Calu3 (cell line): Measurements from ENCODE around the gene PXT1. TPM values are rescaled to one million over a fixed set of nuclear protein-coding genes. Genes with fewer than 3 reads are reported as not detected.

ENCODE experiments used
- BruUV-seq: library from RNA; stranded (reverse); fragments of 400-500 nt; replicated peaks from 2 replicates; lab custom pipeline; 2021; lab: Mats Ljungman, UMichigan
- CTCF ChIA-PET: fragments of 300-600 bp; sonication (Branson Sonifier 250); formaldehyde crosslinking; loops from one replicate; lab custom pipeline; 2022; ENCODE audit warnings: antibody characterized with exemption; lab: Charles Lee
- DNase-seq: peaks from one replicate; pipeline ENCODE4 v3.0.0; 2022
- H3K27ac Mint-ChIP-seq: one replicate; pipeline ENCODE4 v1.8.0; 2022; ENCODE audit warnings: mixed read lengths; ENCODE audit not compliant: unreplicated experiment
- H3K27me3 Mint-ChIP-seq: one replicate; pipeline ENCODE4 v1.8.0; 2022; ENCODE audit warnings: mixed read lengths; ENCODE audit not compliant: unreplicated experiment
- H3K36me3 Mint-ChIP-seq: one replicate; pipeline ENCODE4 v1.8.0; 2022; ENCODE audit warnings: mild to moderate bottlenecking, moderate library complexity, mixed read lengths; ENCODE audit not compliant: insufficient read depth, unreplicated experiment
- H3K4me1 Mint-ChIP-seq: one replicate; pipeline ENCODE4 v1.8.0; 2022; ENCODE audit warnings: mild to moderate bottlenecking, low read depth, mixed read lengths; ENCODE audit not compliant: unreplicated experiment
- H3K4me3 Mint-ChIP-seq: one replicate; pipeline ENCODE4 v1.8.0; 2022; ENCODE audit warnings: mild to moderate bottlenecking, low read depth, moderate library complexity, mixed read lengths; ENCODE audit not compliant: unreplicated experiment
- H3K9me3 Mint-ChIP-seq: one replicate; pipeline ENCODE4 v1.8.0; 2022; ENCODE audit warnings: low read depth, mixed read lengths; ENCODE audit not compliant: unreplicated experiment
- intact Hi-C: fragments of 100-400 bp; cut with micrococcal nuclease; formaldehyde crosslinking; loops from one replicate; pipeline ENCODE4 v1.10.0; 2022; ENCODE audit not compliant: unreplicated experiment
- total RNA-seq: library from RNA; stranded (reverse); gene quantifications from 2 replicates; pipeline ENCODE4 v1.2.3, GENCODE V29; 2022
- TF ChIP-seq, protein P1 (sequence below): fragments of 200-600 bp; IDR thresholded peaks from one replicate; pipeline ENCODE4 v1.8.0; 2022; ENCODE audit warnings: antibody characterized with exemption; ENCODE audit not compliant: unreplicated experiment

Gene PXT1
- total RNA-seq, 1 experiment from 2014 or later = 0.21 TPM

DNA sequence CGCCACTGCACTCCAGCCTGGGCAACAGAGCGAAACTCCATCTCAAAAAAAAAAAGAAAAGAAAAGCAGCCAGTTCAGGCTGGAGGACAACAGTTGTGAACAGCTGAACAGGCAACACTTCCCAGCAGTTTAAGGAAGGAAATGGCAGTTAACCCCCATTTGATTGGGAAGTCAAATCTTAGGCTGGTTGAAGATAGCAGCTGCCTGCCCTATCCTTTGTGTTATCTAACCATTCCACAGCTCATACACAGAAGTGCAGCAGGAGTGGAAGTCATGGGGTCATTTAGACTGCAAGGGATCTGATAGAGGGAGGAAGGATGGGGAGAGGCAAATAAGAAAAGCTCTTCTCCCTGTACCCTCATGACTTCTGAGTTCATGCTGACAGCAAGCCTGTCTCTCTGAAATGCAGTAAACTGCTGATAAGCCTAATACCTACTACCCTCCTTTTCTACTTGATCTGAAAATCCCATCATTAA is 35.4 kb upstream of the PXT1 start:
- H3K36me3 Mint-ChIP-seq = peaks cover 27% of the 10 kb centered on the region
- CTCF ChIA-PET = interaction anchor here (0.7 kb wide), 1 partner anchor 146 kb away, joined by 3 read pairs; no protein-coding TSS in a partner anchor

DNA sequence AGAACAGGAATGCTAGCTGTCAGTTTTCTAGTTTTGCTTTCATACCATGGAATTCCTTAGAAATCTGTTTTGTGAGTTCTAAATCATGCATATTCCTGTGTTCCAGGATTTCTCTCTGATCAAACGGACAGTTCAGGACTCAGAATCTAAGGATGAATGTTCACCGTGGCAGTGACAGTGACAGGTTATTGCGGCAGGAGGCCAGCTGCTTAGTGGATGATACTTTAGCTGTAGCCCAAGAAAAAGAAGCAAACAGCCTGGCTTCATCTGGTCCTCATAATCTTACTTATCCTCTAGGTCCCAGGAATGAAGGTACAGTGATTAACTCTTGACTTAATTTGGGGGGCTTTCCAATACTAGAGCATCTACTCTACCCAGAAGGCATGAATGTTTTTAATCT is 27.3 kb upstream of the PXT1 start:
- CTCF ChIA-PET = interaction anchor here (1.1 kb wide), 1 partner anchor 47 kb away, joined by 3 read pairs; no protein-coding TSS in a partner anchor
- Mint-ChIP-seq H3K9me3 (no peaks in the 10 kb centered on the region), H3K36me3 (peaks cover 30% of the 10 kb centered on the region), H3K4me3 (no peak overlapping the region), H3K27me3 (no peaks in the 10 kb centered on the region), H3K4me1 (peaks cover 7% of the 10 kb centered on the region), H3K27ac (no peak overlapping the region)
- intact Hi-C loops = no loop called here
- TF ChIP-seq, protein P1, sequence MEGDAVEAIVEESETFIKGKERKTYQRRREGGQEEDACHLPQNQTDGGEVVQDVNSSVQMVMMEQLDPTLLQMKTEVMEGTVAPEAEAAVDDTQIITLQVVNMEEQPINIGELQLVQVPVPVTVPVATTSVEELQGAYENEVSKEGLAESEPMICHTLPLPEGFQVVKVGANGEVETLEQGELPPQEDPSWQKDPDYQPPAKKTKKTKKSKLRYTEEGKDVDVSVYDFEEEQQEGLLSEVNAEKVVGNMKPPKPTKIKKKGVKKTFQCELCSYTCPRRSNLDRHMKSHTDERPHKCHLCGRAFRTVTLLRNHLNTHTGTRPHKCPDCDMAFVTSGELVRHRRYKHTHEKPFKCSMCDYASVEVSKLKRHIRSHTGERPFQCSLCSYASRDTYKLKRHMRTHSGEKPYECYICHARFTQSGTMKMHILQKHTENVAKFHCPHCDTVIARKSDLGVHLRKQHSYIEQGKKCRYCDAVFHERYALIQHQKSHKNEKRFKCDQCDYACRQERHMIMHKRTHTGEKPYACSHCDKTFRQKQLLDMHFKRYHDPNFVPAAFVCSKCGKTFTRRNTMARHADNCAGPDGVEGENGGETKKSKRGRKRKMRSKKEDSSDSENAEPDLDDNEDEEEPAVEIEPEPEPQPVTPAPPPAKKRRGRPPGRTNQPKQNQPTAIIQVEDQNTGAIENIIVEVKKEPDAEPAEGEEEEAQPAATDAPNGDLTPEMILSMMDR = no peak
- no peak for DNase-seq
- no TSS peak for BruUV-seq

More for the DNA sequence above, 35.4 kb upstream of the PXT1 start:
- Mint-ChIP-seq H3K4me3 (no peak overlapping the region), H3K9me3 (no peaks in the 10 kb centered on the region), H3K27me3 (no peaks in the 10 kb centered on the region), H3K27ac (no peak overlapping the region), H3K4me1 (no peaks in the 10 kb centered on the region)
- intact Hi-C loops = no loop called here
- TF ChIP-seq, protein P1 = no peak
- no TSS peak for BruUV-seq
- no peak for DNase-seq

DNA sequence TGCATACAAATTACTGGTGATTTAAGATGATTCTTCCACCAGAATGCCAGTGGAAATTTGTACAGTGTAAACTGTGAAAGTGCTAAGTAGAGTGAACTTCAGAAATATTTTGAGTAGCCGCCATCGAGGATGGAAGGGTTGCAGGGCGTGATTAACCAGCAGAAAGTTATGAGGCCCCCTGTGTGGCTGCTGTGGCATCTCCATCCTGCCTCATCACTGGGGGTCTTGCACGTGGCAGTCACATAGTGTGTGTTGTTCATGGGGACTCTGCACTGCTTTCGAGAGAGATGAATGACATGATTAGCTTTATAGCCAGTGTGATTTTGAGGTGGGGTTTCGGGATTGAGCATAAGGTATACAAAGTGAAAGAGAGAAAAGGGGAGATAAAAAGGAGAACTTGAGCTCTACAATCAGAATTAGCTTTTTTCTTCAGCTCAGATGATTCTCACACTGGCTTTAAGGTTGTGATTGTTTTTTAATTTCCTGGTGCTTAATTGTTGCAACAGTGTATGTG is 26.6 kb upstream of the PXT1 start:
- CTCF ChIA-PET = interaction anchor here (1.1 kb wide), 1 partner anchor 46 kb away, joined by 3 read pairs; no protein-coding TSS in a partner anchor
- intact Hi-C loops = no loop called here
- H3K36me3 Mint-ChIP-seq = peaks cover 24% of the 10 kb centered on the region
- no peaks in the 10 kb centered on the region for H3K9me3 Mint-ChIP-seq
- H3K27me3 Mint-ChIP-seq = no peaks in the 10 kb centered on the region
- BruUV-seq = no TSS peak
- no peak overlapping the region for H3K27ac Mint-ChIP-seq
- no peak for DNase-seq
- TF ChIP-seq, protein P1 = no peak
- peaks cover 7% of the 10 kb centered on the region for H3K4me1 Mint-ChIP-seq
- no peak overlapping the region for H3K4me3 Mint-ChIP-seq

DNA sequence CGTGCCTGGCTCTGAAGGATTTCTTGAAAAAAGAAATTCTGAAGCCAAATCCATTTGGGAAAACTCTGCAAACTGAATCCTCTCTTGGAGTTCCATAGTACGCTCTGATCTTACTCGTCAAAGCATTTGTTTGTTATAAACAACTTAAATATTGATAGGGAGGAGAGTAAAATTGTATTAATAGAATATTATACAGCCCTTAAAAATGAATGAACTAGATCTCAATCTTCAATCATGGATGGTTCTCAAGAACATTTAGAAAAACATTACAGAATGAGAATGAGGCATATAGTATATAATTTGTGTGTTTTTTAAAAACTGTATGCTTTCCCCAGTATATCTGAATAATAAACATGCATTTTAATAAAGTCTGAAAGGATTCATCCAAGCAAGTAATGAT is 25.0 kb upstream of the PXT1 start:
- no peak overlapping the region for H3K27ac Mint-ChIP-seq
- CTCF ChIA-PET = interaction anchor here (0.6 kb wide), 1 partner anchor 41 kb away, joined by 4 read pairs; no protein-coding TSS in a partner anchor
- no peaks in the 10 kb centered on the region for H3K9me3 Mint-ChIP-seq
- peaks cover 7% of the 10 kb centered on the region for H3K4me1 Mint-ChIP-seq
- BruUV-seq = no TSS peak
- intact Hi-C loops = no loop called here
- H3K4me3 Mint-ChIP-seq = no peak overlapping the region
- peaks cover 19% of the 10 kb centered on the region for H3K36me3 Mint-ChIP-seq
- no peak for DNase-seq
- TF ChIP-seq, protein P1 = no peak
- H3K27me3 Mint-ChIP-seq = no peaks in the 10 kb centered on the region
